Adrenal gland (tissue), 12 donors: ENCODE results near the gene ATXN1L. TPM values are rescaled to one million over a fixed set of nuclear protein-coding genes. Genes with fewer than 3 reads are reported as not detected.

Experiments
- polyA plus RNA-seq, 3 donors: library from polyadenylated mRNA; stranded (reverse); fragments of 200-250 nt in 2 of 3; fragments of 350-450 nt in 1 of 3; fragmentation: Illumina TruSeq in 1 of 3; extraction: RNeasy Lipid Tissue Mini Kit (QIAGEN cat#74804) in 1 of 3; gene quantifications; one replicate each; pipeline ENCODE4 v1.2.3, GENCODE V29; 2013 to 2014
- total RNA-seq, 9 donors: library from RNA; depleted of rRNA in 4 of 9; stranded (reverse); fragments of >200 nt in 4 of 9; fragments of 120-200 nt in 1 of 9; fragmentation: NEBNext Ultra II Directional in 1 of 9; extraction: Animal tissue kit (Norgen Biotek cat#: 25700) in 1 of 9; gene quantifications; one replicate each; pipeline versions ENCODE4 v1.1.0 to v1.2.4, GENCODE V29; 2013 to 2023
- donor health status: healthy with polysubstance abuse.
- donor health status: Bipolar disorder and iron deficiency.
- donor health status: DM: yes; HTN: yes; CAD: no.
- donor health status: DM: no; HTN: no; CAD: no.
- donor health status: DM: no; HTN: no; CAD: no.
- donor health status: DM: yes; HTN: yes; CAD: no.

Gene ATXN1L
- total and polyA plus RNA-seq, 12 donors, result 4.9 to 27.1 (median 18.7) TPM

Other genes starting within 250 kb of the ATXN1L start
- under 1 TPM in 4 of 9 donors, not detected in 5; 0.14 to 0.27 (median 0.19) TPM for gene MARVELD3, start 219.8 kb upstream of the ATXN1L start, total RNA-seq
- gene MARVELD3, start 219.8 kb upstream of the ATXN1L start, polyA plus RNA-seq, result under 1 TPM in 2 of 3 donors, not detected in 1; 0.07 to 0.16 TPM
- gene PHLPP2, start 121.3 kb upstream of the ATXN1L start, total RNA-seq, result 10 to 100 TPM in 1 of 9 donors, 1 to 10 TPM in 8; 4.1 to 11.3 (median 7.9) TPM
- gene PHLPP2, start 121.3 kb upstream of the ATXN1L start, polyA plus RNA-seq, result 1 to 10 TPM; 2.8 to 6.0 (median 4.2) TPM
- gene AP1G1, start 37.1 kb upstream of the ATXN1L start, total RNA-seq, result 100 to 1,000 TPM in 3 of 9 donors, 10 to 100 TPM in 6; 63.8 to 132 (median 88.7) TPM
- 10 to 100 TPM; 22.8 to 83.3 (median 26.9) TPM for gene AP1G1, start 37.1 kb upstream of the ATXN1L start, polyA plus RNA-seq
- gene ZNF821, start 38.2 kb downstream of the ATXN1L start, total RNA-seq, result 1 to 10 TPM; 5.9 to 9.4 (median 6.7) TPM
- 10 to 100 TPM in 1 of 3 donors, 1 to 10 TPM in 2; 4.6 to 13.1 (median 7.7) TPM for gene ZNF821, start 38.2 kb downstream of the ATXN1L start, polyA plus RNA-seq
- 100 to 1,000 TPM; 138 to 213 (median 196) TPM for gene IST1, start 49.6 kb downstream of the ATXN1L start, total RNA-seq
- 100 to 1,000 TPM; 125 to 188 (median 146) TPM for gene IST1, start 49.6 kb downstream of the ATXN1L start, polyA plus RNA-seq
- gene PKD1L3, start 154.4 kb downstream of the ATXN1L start, total RNA-seq, result 1 to 10 TPM in 1 of 9 donors, under 1 TPM in 8; 0.11 to 2.8 (median 0.29) TPM
- gene PKD1L3, start 154.4 kb downstream of the ATXN1L start, polyA plus RNA-seq, result under 1 TPM in 2 of 3 donors, not detected in 1; 0.02 to 0.03 TPM
- 10 to 100 TPM in 1 of 9 donors, 1 to 10 TPM in 8; 1.9 to 10.8 (median 8.7) TPM for gene DHODH, start 162.8 kb downstream of the ATXN1L start, total RNA-seq
- 10 to 100 TPM in 1 of 3 donors, 1 to 10 TPM in 2; 3.9 to 11.3 (median 5.1) TPM for gene DHODH, start 162.8 kb downstream of the ATXN1L start, polyA plus RNA-seq
- 100 to 1,000 TPM in 1 of 9 donors, 10 to 100 TPM in 3, 1 to 10 TPM in 4, under 1 TPM in 1; 0.28 to 113 (median 5.8) TPM for gene HP, start 208.5 kb downstream of the ATXN1L start, total RNA-seq
- 10 to 100 TPM in 2 of 3 donors, 1 to 10 TPM in 1; 6.0 to 29.8 (median 18.3) TPM for gene HP, start 208.5 kb downstream of the ATXN1L start, polyA plus RNA-seq
- 1 to 10 TPM in 2 of 9 donors, under 1 TPM in 2, not detected in 5; 0.23 to 1.4 (median 0.79) TPM for gene HPR, start 217.2 kb downstream of the ATXN1L start, total RNA-seq
- gene HPR, start 217.2 kb downstream of the ATXN1L start, polyA plus RNA-seq, result 1 to 10 TPM in 1 of 3 donors, under 1 TPM in 1, not detected in 1; 0.88 to 1.2 TPM
- 10 to 100 TPM in 4 of 9 donors, 1 to 10 TPM in 5; 3.8 to 18.3 (median 9.5) TPM for gene TXNL4B, start 247.6 kb downstream of the ATXN1L start, total RNA-seq
- gene TXNL4B, start 247.6 kb downstream of the ATXN1L start, polyA plus RNA-seq, result 10 to 100 TPM in 2 of 3 donors, 1 to 10 TPM in 1; 6.4 to 14.3 (median 10.5) TPM
- gene DHX38, start 247.9 kb downstream of the ATXN1L start, total RNA-seq, result 10 to 100 TPM; 31.9 to 55.6 (median 39.4) TPM
- gene DHX38, start 247.9 kb downstream of the ATXN1L start, polyA plus RNA-seq, result 10 to 100 TPM; 45.1 to 93.1 (median 68.4) TPM